Stimulated activated CD4-positive, alpha-beta T cell treated with anti-CD3 and anti-CD28 coated beads, Interleukin-1b, Interleukin-23, amount 100 ng/mL, for 24 hours (primary cell): ENCODE results near the gene VSIG2.
A peak's percentile ranks its signal among the peaks of the same experiment; 100 is the strongest.

Experiments used
- DNase-seq, 4 experiments: peaks; one replicate each; pipeline ENCODE4 v3.0.0-alpha.2; 2020; ENCODE audit warnings: low read depth in 4 of 4, low spot score in 1 of 4

Gene VSIG2

DNA sequence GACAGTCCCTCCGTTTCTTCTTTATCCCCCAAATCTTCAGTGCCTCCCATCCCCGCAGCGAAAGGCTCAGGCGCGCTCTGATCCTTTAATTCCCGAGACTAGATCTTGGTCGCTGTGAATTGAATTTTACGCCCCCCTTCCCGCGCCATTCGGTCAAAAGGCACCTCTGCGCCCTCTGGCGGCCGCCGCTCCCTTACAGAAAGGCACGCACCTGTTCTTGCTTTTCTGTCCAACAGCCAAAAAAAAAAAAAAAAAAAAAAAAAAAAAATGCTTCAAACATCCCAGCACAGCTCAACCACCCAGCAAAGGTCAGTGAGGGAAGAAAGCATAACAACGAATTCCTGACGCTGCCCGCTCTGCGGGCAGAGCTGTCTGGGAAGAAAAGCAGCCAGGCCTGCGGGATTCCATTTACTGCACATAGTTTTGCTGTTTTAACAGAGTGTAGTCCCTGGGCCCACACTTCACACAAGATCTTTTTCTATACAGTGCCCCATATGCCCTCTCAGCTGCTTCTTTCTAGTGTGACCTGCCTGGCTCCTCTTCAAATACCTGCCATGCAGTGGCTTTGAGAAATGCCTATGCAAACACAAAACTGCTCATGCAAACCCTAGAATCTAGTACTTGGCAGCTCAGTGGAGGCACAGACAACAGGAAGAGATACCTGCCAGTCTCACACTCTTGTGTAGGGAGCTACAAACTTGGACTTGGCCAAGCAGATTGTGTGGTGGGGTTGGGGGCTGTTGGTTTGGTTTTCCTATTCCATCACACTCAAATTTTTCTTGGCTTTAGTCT is 11.3 kb upstream of the VSIG2 start:
- DNase-seq, result peak; percentile 75 to 79 (median 76)

DNA sequence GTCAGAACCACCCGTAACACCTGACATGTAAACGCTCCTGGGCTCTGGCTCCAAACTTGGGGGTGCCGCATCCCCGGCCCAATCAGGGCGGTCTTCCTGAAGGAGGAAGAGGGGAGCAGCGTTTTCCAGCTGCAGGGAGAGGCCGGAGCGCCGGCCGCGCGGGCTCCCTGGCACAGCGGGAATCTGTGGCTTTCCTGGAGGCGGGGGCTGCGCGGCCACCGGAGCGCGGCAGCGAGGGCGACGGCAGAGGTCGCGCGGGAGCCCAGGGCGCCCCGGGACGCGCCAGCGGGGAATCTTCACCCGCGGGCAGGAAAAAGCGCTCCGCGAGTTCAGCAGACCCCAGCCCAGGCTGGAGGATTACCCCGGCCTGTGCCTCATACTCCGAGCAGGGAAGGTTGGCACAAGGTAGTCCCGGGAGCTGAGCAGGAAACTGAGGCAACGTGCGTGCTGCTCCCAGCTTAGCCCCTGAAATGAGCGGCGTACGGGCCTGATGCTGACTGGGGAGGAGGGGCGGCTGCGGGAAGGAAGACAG is 10.6 kb upstream of the VSIG2 start:
- DNase-seq, result no peak

DNA sequence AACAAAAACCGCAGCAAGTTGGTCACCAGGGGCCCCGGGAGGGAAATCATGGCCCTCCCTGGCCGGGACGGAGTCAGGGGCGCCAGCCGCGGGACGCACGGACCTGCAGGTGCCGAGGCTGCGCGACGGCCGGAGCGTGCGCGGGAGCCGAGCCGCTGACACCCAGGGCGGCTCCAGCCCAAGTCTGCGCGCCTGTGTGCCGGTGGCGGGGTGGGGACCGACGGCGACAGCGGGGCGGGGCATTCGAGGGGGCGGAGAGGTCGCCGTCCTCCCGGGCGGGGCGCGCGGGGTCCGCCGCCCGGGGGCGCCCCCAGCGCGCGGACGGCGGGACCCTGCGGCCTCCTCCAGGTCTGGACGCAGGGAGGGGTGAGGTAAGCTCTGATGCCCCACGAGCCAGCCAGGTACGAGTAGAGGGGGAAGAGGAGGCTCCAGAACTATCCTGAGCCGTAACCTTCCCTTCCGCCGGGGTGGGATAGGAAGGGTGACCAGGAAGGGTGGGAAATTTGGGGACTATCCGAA is 10.1 kb upstream of the VSIG2 start, which contains the start of gene ESAM:
Gene ESAM (minus strand): TSS at position 186 of the 519 bp plus-strand sequence. CDS start 136 bp downstream, at position 50.
- DNase-seq, result peak in 3 of 4 experiments; percentile 51 to 64 (median 56)

DNA sequence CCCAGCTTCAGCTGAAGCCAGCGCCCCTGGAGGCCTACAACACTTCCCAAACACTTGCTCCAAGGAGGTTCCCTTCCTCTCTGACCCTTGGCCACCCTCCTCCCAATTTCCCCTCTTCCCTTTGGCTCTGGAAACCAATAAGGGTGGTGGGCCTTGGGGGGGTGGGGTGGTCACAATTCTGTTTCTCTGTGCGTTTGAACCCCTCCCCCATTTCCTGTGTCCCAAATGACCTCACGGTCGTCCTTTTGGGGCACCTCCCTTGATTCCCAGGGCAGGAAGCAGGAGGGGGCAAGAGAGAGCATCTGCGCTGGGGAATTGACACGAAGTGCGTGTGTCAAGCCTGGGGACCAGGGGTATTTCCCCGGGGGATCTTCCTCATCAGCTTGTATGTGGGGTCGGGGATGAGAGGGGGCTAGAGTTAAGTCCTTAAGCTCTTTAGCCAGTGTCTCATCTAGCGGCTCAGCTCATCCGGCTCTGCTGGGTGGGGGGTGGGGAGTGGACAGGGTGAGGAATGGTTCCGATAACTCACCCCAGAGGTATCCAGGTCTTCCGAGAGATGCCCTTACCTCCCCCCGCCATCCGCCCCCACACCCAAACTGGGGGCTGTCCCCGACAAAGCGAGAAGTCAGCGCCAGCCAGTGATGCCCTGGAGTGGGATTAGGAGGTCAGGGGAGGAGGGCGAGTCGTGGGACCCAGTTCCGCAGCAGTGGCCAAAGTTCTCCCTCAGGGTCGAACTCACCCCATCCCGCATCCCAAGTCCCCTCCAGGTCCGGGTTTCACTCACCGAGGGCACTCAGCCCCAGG is 9.4 kb upstream of the VSIG2 start:
- DNase-seq, result no peak

DNA sequence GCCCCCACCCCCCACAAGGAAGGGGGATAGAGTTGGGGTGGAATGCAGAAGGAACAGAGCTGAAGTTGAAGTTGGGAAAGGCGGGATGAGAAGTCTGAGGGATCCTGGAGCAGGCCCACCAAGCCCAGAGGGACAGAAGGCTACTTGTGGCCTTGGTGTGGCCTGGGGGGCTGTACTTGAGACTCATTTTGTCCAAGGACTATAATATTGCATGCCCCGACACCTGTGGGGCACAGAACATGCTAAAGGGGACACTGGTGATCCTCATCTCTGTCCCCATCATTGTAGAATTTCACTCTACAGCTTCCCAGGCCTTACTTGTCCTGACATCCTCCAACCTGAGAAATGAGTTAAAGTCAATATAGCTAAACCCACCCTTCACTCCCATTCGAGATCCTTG is 8.8 kb upstream of the VSIG2 start:
- no peak for DNase-seq

DNA sequence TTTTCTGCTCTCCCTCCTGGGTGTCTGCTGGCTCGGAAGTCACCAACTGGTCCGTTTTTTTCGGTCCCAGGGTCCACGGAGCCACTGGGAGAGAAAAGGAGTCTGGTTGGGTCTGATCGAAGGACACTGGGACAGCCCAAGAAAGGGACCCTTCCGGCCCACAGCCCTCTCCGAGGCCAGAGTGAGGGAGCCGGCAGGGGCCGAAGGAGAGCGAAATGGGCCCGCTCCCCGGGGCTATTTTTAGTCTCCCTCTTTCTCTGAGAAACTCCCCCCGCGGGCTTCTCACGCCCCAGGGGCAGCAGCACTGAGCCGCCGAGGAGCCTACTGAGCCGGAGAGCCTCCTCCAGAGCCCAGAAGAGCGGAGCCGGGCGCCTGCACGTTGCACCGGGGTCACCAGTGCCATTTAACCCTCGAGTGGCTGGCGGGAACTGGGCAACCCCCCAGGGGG is 8.2 kb upstream of the VSIG2 start:
- DNase-seq, result no peak

DNA sequence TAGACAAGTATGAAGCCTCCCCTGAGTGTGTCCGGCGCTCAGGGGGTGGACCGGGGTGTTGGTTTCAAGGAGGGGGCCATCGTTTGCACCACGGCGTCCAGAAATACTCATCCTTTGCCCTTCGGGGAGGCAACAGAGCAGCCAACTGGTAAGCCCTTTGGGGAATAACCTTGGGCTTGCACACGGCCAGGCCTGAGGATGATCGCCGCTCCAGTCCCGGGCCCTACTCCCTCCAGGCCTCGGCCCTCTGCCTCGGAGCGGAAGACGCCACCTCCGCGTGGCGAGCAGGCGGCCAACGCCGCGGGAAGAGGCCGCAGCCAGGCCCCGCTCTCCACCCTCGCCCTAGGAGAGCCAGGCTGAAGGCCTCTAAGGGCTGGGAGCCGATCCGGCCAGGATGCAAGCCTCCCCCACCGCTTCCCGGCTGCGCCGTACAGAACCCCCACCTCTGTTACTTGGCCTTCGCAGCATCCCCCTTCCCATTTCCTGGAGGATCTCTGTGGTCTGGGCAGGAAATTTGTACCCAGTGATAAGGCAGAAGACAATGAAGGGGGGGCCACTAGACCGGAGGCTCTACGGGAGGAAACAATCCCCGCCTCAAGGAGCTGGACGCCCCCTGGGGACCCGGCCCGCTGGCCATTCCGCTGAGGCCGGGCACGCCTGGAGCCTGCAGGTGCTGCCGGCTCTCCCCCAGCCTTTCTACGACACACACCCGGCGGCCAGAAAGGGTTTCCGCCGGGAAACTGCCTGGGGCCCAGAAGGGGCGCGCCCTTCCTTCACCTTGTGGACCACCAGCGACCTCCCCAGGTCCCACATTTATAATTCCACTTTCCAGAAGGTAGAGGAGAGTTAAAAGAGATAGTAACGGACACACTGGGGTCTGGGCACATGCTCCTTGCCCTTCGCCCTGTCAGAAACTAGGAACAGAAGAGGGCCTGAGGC is 7.5 kb upstream of the VSIG2 start:
- no peak for DNase-seq

DNA sequence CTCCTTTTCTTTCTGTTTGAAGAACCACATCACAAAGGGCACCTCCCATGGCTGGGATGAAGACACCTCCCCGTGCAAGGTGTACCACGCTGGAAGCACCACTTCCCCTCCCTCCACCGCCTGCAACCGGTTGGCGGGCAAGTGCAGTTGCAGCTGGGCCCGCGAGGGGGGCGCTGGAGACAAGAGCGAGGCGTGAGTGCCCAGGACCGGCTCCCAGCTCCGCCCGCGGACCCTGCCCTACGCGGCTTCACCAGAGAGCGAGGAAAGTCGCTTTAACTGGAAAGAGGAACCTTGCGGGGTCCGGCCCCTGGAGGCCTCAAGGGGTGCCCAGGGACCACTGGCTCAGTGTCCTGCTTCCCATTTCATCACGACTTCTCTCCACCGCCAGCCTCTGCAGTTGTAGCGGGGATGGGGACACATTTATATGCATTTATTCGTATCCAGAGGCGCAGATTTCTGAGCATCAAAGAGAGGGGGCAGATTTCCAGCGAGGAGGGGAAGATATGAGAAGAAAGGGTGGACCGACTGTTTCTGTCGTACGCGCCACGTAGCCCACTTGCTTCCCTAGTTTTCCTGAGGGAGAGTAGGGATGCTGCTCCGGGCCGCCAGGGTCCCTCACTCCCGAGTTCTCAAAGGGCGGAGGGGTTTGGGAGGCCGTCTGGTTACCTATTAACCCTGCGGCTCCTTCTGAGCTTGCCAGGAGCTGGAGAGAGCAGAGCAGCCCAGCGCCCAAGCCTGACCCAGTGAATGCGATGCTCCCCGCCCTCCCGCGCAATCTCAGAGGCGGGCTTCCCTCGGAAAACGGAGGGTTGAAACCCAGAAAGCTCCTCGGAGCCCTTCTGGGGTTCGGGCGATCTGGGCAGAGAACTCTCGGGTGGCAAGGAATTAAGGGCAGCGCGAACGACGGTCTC is 6.6 kb upstream of the VSIG2 start:
- peak in 3 of 4 experiments; percentile 38 to 66 (median 47) for DNase-seq

DNA sequence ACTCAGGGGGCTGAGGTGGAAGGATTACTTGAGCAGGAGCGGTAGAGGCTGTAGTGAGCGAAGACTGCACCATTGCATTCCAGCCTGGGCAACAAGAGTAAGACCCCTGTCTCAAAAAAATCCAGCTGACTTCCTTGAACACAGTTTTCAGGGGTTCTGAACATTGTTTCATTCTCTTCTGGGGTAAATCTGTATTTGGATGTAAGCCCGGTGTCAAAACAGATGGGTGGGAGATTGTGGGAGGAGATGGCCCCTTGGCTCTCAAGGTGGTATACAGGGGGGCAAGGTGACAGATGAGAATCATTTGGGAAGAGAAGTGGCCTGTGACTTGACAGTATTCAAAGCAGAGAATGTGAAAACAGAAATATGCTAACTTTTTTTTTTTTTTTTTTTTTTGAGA is 5.3 kb upstream of the VSIG2 start:
- no peak for DNase-seq

DNA sequence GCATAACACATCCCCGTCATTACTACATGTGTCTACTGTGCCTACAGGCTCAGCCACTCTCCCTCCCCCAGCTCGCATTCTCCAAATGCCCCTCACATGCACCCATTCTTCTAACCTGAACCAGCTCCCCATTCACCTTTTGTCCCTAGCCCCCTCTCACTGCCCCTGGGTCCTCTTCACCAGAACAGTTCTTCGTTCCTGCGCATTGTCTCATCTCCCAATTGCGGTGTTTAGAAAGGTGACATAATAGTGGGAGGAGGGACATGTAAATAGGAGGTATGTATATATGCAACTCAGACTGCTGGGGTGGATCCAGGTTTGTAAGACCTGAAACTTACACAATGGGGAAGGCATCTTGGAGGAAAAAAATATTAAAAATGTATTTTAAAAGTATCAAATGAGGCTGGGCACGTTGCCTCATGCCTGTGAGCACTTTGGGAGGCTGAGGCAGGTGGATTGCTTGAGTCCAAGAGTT is 4.7 kb upstream of the VSIG2 start:
- DNase-seq, result no peak

DNA sequence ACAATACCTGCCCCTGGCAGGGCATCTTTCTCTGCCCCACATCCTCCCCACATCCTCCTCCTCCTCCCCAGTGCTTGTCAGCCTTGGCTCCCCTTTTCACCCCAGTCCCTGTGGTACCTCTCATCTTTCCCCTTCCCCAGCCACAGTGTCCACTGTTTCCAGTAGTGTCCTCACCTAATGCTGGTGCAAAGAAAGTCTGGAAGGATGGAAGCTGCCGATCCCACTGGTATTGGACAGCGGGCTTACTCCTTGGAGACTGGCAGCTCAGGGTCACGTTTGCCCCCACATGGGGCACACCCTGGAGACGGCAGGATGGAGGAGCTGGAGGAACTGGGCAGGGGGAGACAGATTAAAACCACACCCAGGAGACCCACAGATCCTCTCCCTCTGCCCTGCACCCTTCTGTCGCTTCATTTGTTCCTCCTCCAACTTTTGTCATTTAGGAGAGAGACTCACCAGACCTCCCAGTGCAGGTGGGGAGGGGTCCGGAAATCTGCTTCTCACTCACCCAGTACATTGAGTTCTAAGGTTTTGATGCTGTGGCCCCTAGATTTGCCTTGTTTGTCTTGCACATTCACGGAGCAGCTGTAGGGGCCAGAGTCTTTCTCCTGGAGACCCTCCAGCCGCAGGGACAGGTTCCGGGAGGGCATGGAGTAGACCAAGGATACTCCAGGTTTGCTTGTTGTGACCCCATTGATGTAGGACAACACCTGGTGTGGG is 4.1 kb upstream of the VSIG2 start:
- no peak for DNase-seq

DNA sequence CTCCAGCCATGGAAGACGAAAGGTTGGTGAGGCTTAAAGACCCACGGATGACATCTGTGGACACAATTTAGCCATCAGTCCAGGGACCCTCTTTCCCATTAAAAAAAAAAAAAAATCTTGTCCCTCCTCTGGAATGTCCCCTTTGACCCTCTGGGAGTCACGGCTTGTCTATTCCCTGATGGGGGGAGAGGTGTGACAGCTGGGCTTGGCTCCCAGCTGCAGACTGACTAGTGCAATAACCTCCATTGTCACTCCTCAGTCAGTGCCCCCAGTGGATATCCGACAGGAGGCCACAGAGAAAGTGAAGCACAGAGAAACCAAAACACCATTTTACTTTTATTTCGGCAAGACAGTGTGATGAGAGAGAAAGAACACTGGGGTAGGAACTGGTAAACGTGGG is 2.7 kb upstream of the VSIG2 start:
- no peak for DNase-seq

DNA sequence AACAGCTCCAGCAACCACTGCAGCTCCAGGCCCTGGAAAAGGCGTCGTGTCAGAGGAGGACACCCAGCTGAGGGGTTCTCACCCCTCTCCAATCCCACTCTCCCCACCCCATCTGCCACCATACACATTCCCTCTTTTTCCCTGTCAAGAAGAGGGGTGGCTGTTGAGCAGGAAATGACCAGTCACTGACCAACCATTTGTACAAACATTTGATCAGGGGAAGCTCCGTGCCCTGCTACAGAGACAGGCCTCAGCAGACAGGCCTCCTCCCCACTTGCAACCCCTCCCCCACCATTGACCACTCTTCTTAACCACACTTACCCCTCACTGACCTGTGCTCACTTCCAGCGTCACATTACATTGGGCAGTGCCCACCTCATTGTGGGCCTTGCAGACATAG is 2.3 kb upstream of the VSIG2 start:
- no peak for DNase-seq

DNA sequence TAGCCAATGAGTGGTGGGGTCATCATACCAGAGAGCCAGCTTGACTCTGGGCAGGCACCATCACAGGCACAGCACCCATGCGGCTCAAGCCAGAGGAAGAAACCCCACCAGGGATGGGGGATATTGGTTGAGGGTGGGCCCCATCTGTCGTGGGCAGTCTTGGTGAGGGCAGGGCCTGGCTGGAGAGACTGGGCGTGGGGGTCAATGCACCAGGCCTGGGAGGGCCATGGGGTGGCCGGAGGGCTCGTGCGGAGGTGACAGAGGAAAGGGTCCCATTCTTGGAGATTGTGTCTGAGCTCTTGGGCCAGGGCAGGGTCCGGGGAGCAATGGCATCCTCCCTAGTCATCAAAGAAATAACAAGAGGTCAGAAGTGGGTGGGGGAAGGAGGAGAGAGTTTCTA is 1.6 kb upstream of the VSIG2 start:
- no peak for DNase-seq

DNA sequence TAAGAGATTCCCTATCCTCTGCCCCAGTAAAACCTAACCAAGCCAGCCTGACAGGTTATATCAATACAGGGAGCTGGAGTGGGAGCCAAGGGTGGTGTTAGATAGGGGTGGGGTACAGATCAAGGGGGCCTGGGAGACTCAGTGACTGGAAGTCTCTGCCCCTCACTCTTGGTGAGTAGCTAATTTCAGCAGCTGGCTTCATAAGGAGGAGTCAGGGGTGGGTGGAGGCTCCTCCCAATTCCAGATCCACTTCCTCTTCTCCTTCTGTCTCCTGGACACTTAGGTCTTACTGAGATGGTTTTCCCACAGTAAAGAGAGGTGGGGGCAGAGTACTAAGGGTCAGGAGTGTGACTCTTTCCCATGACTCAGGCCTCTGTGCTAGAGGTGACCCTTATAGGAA is 1.1 kb upstream of the VSIG2 start:
- DNase-seq, result no peak

DNA sequence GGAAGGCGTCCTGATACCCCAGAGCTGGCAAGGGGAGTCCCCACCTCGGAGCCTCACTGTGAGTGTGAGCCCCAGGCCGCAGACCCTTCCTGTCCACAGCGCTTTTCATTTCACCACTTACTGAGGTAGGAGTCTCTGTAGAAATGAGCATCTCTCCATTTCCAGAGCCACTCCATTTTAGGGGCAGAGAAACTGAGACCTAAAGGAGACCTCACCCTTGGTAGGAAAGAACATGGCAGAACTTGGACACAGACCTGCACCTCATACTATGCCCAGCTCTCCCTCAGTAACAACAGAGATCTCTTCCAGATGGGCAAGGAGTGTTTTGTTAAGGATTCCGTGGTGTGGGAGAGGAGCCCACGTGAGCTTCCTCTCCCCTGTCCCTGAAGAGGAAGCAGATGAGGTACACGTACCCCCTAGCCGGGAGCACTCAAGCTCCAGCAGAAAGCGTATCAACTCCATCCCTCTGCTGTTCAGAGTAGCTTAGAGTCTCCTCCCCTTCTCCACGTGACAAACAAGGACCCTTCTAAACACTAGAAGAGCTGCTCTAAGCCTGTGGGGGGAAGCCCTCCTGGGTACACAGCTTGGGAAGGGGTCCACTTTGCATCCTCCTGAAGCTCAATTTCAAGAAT is 532 bp upstream of the VSIG2 start:
- DNase-seq, result no peak

DNA sequence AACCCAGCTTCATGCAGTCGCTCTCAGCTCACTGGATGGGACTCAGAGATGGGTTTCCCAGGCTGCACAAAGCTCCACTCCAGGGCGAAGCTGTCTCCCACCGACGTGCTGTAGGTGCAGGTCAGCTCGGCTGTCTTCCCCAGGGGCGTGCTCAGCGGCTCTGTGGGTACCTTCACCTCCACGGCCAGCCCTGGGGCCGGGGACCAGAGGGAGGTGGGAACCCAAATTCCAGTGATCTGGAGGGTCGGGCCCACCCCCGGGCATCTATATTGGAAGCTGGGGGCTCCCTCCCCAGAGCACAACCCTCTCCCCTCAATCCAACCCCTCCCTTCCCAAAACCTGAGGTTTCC is 689 bp downstream of the VSIG2 start:
- DNase-seq, result no peak

DNA sequence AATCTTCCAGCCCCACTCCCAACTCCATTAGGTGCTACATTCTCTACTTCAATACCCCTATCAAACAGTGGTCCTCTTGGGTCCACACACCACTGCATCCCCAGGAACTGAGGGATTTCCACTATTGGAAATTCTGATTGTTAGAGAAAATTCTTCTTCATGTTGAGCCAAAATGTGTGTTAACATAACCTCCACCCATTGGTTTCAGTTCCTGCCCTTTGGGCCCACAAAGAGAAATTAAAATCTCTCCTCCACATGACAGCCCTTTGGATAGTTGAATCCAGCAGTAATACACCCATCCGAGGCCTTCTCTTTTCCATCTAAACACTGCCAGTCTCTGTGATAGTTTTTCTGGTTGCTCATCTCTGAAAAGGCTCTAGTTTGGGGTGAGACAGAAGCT is 2.1 kb downstream of the VSIG2 start:
- DNase-seq, result no peak
